K562 (cell line): ENCODE measurements around the gene NACC1. TPM values are rescaled to one million over a fixed set of nuclear protein-coding genes. Genes with fewer than 3 reads are reported as not detected.

Experiments used
- ARNT ChIP-seq, 2 experiments: fragments of 450-650 bp; IDR thresholded peaks; 2 replicates each; pipeline ENCODE4 v1.6.1; 2016; ENCODE audit warnings: mild to moderate bottlenecking in 1 of 2
- ATF3 ChIP-seq, 2 experiments: fragments of 450-650 bp in 1 of 2; sonication (generic) in 1 of 2; formaldehyde crosslinking in 1 of 2; IDR thresholded peaks in 1 of 2; conservative IDR thresholded peaks in 1 of 2; 2 replicates each; pipeline versions ENCODE4 v1.6.1 to v1.8.1; 2016 to 2023; ENCODE audit warnings: mild to moderate bottlenecking in 2 of 2, moderate library complexity in 2 of 2, inconsistent platforms in 1 of 2, missing genetic modification reagents in 1 of 2
- CBX5 ChIP-seq: IDR thresholded peaks from 2 replicates; pipeline ENCODE4 v1.6.1; 2014; ENCODE audit warnings: low read depth, borderline replicate concordance
- E2F3 ChIP-seq: fragments of 250-450 bp; sonication (Bioruptor Pico); IDR thresholded peaks from 2 replicates; pipeline ENCODE4 v1.4.0; 2020; ENCODE audit warnings: mild to moderate bottlenecking
- E4F1 ChIP-seq: fragments of 250-450 bp; sonication (Bioruptor Pico); IDR thresholded peaks from 2 replicates; pipeline ENCODE4 v1.5.0; 2021; ENCODE audit warnings: mild to moderate bottlenecking, borderline replicate concordance
- EGR1 ChIP-seq: fragments of 450-650 bp; conservative IDR thresholded peaks from 2 replicates; pipeline ENCODE4 v1.6.1; 2017; ENCODE audit warnings: mild to moderate bottlenecking
- EP300 ChIP-seq: IDR thresholded peaks from 2 replicates; pipeline ENCODE4 v1.6.1; 2012; ENCODE audit warnings: low read length, improper control_type of control experiment
- HNRNPUL1 ChIP-seq: fragments of 200-400 bp; formaldehyde crosslinking; IDR thresholded peaks from 2 replicates; pipeline ENCODE4 v1.6.1; 2017; ENCODE audit warnings: low read length
- MEIS2 ChIP-seq: fragments of 450-650 bp; IDR thresholded peaks from 2 replicates; pipeline ENCODE4 v1.6.1; 2014; ENCODE audit warnings: mild to moderate bottlenecking; ENCODE audit not compliant: partially characterized antibody
- MTA1 ChIP-seq: fragments of 450-650 bp; IDR thresholded peaks from 2 replicates; pipeline ENCODE4 v1.6.1; 2017; ENCODE audit warnings: borderline replicate concordance
- MTA3 ChIP-seq: fragments of 450-650 bp; formaldehyde crosslinking; IDR thresholded peaks from 2 replicates; pipeline ENCODE4 v1.6.1; 2017; ENCODE audit warnings: mild to moderate bottlenecking, borderline replicate concordance
- NBN ChIP-seq: fragments of 450-650 bp; IDR thresholded peaks from 2 replicates; pipeline ENCODE4 v1.6.1; 2016; ENCODE audit warnings: low read depth, mild to moderate bottlenecking
- NCOA2 ChIP-seq, 2 experiments: fragments of 450-650 bp; IDR thresholded peaks; 2 replicates each; pipeline ENCODE4 v1.6.1; 2018; ENCODE audit warnings: mild to moderate bottlenecking in 2 of 2, moderate library complexity in 1 of 2; ENCODE audit not compliant: partially characterized antibody in 2 of 2
- NFE2 ChIP-seq: IDR thresholded peaks from 2 replicates; pipeline ENCODE4 v1.6.1; 2014; ENCODE audit warnings: antibody characterized with exemption, low read depth
- PHB ChIP-seq: fragments of 250-450 bp; sonication (Bioruptor Pico); IDR thresholded peaks from 2 replicates; pipeline ENCODE4 v1.5.0; 2021
- SMAD4 ChIP-seq: fragments of 250-450 bp; sonication (Bioruptor Pico); conservative IDR thresholded peaks from 2 replicates; pipeline ENCODE4 v1.8.0; 2021; ENCODE audit warnings: inconsistent platforms, mild to moderate bottlenecking, moderate library complexity
- SREBF2 ChIP-seq: sonication (generic); formaldehyde crosslinking; IDR thresholded peaks from 2 replicates; pipeline ENCODE4 v1.4.0; 2020; ENCODE audit warnings: mild to moderate bottlenecking, missing genetic modification reagents
- TRIM24 ChIP-seq, 2 experiments: fragments of 450-650 bp; IDR thresholded peaks; 2 replicates each; pipeline ENCODE4 v1.6.1; 2016
- ZBTB26 ChIP-seq: fragments of 450-650 bp; formaldehyde crosslinking; IDR thresholded peaks from 2 replicates; pipeline ENCODE4 v1.4.0; 2022; ENCODE audit warnings: missing genetic modification characterization
- ZNF121 ChIP-seq: sonication (generic); formaldehyde crosslinking; conservative IDR thresholded peaks from 2 replicates; pipeline ENCODE4 v1.8.0; 2022; ENCODE audit warnings: missing genetic modification reagents
- ZNF165 ChIP-seq: fragments of 250-450 bp; sonication (Bioruptor Pico); IDR thresholded peaks from 2 replicates; pipeline ENCODE4 v1.4.0; 2020; ENCODE audit warnings: borderline replicate concordance
- ZNF232 ChIP-seq: sonication (generic); formaldehyde crosslinking; IDR thresholded peaks from 2 replicates; pipeline ENCODE4 v1.8.0; 2022; ENCODE audit warnings: mild to moderate bottlenecking, missing genetic modification reagents
- ZNF263 ChIP-seq: sonication (generic); formaldehyde crosslinking; IDR thresholded peaks from 2 replicates; pipeline ENCODE4 v1.8.0; 2022; ENCODE audit warnings: mild to moderate bottlenecking, missing genetic modification reagents, borderline replicate concordance
- ZNF311 ChIP-seq: fragments of 250-450 bp; sonication (Bioruptor Pico); IDR thresholded peaks from 2 replicates; pipeline ENCODE4 v1.4.0; 2020; ENCODE audit warnings: mild to moderate bottlenecking, moderate library complexity
- ZNF696 ChIP-seq: fragments of 250-450 bp; sonication (Bioruptor Pico); conservative IDR thresholded peaks from 2 replicates; pipeline ENCODE4 v1.4.0; 2020; ENCODE audit warnings: mild to moderate bottlenecking, moderate library complexity
- ZNF717 ChIP-seq: fragments of 250-450 bp; sonication (Bioruptor Pico); IDR thresholded peaks from 2 replicates; pipeline ENCODE4 v1.5.0; 2021
- polyA plus RNA-seq, 8 experiments: library from polyadenylated mRNA; depleted of rRNA in 4 of 8; stranded (reverse) in 5 of 8; unstranded in 3 of 8; fragments of >200 nt; fragmentation: Nextera tagmentation in 2 of 8; fragmentation: Illumina TruSeq in 1 of 8; extraction: Ambion mirVana in 2 of 8; extraction: Trizol in 1 of 8; gene quantifications; 2 replicates each; pipeline versions ENCODE4 v1.2.1 to v1.2.3, GENCODE V29; 2011 to 2014; ENCODE audit warnings: inconsistent platforms in 1 of 8, missing spikeins in 1 of 8
- total RNA-seq, 7 experiments: library from RNA; depleted of rRNA in 6 of 7; stranded (reverse); fragments of >200 nt in 6 of 7; fragmentation: Illumina TruSeq in 2 of 7; extraction: Trizol in 2 of 7; gene quantifications; 2 replicates each; pipeline versions ENCODE4 v1.2.1 to v1.2.3, GENCODE V29; 2011 to 2021; ENCODE audit warnings: low replicate concordance in 1 of 7

The NACC1 gene
- total and polyA plus RNA-seq, 9 of the 15 experiments (the other 6 are each of a cell fraction or from before 2014, with no cell fraction given): 0.04 to 96.6 (median 25.8) TPM

GRCh38 chr19:13098277-13099072, 19.6 kb upstream of the NACC1 start (continued):
- TF ChIP-seq ATF3 (IDR thresholded peaks at IDR 0.05) (no peak), ATF3 (CRISPR knock-in tag; conservative IDR thresholded peaks at IDR 0.05) (no peak), NBN (peak; percentile 47; the same call in 1 of the 2 replicates), E2F3 (no peak), NFE2 (no peak), PHB (CRISPR knock-in tag) (peak; percentile 24; the same call in 1 of the 2 replicates), TRIM24 (IDR thresholded peaks at IDR 0.05) (0 out of 4 replicates have a peak, but pooled peaks of 1 of the 2 experiments have one; percentile 67), EP300 (no peak), ARNT (IDR thresholded peaks at IDR 0.05) (no peak), ZNF696 (CRISPR knock-in tag) (no peak; the same call in 1 of the 2 replicates), ZNF165 (no peak), ZNF121 (CRISPR knock-in tag) (no peak), HNRNPUL1 (no peak), E4F1 (0 out of 2 replicates have a peak, but pooled peaks have one; percentile 6), EGR1 (peak; percentile 62), NCOA2 (IDR thresholded peaks at IDR 0.05; ENCODE audit: partially characterized antibody in 2 of 2) (no peak), ZNF717 (CRISPR knock-in tag) (0 out of 2 replicates have a peak, but pooled peaks have one; percentile 35), SMAD4 (CRISPR knock-in tag) (no peak), SREBF2 (no peak), ZNF263 (CRISPR knock-in tag) (peak; percentile 17; the same call in 1 of the 2 replicates), MTA1 (no peak), CBX5 (no peak), ZNF232 (CRISPR knock-in tag) (no peak), ZNF311 (CRISPR knock-in tag) (no peak), ZBTB26 (peak; percentile 94), MEIS2 (no peak), MTA3 (0 out of 2 replicates have a peak, but pooled peaks have one; percentile 47)
